Loucy (cell line): ENCODE data around the gene ARHGAP4.

Experiments
- H2AFZ ChIP-seq: fragments of 200-600 bp; sonication (generic); 2 replicates; pipeline ENCODE4 v1.6.0; 2016; ENCODE audit warnings: antibody characterized with exemption, mild to moderate bottlenecking, low read length, moderate library complexity
- H3F3A ChIP-seq: fragments of 200-600 bp; 2 replicates; pipeline ENCODE4 v1.6.0; 2016; ENCODE audit warnings: antibody characterized with exemption, low read depth, mild to moderate bottlenecking
- H3K27me3 ChIP-seq: fragments of 200-600 bp; sonication (generic); 2 replicates; pipeline ENCODE4 v1.6.1; 2014; ENCODE audit warnings: low read length, mild to moderate bottlenecking; ENCODE audit not compliant: insufficient read depth, poor library complexity, severe bottlenecking
- H3K36me3 ChIP-seq: fragments of 200-600 bp; sonication (generic); 2 replicates; pipeline ENCODE4 v1.6.1; 2016; ENCODE audit warnings: low read length; ENCODE audit not compliant: insufficient read depth
- H3K4me1 ChIP-seq: fragments of 200-600 bp; sonication (generic); 2 replicates; pipeline ENCODE4 v1.5.1; 2014; ENCODE audit warnings: low read length, mild to moderate bottlenecking; ENCODE audit not compliant: insufficient read depth, poor library complexity, severe bottlenecking
- H3K4me2 ChIP-seq: fragments of 200-600 bp; sonication (generic); 2 replicates; pipeline ENCODE4 v1.6.0; 2014; ENCODE audit warnings: antibody characterized with exemption, low read length, low read depth, mild to moderate bottlenecking; ENCODE audit not compliant: poor library complexity, severe bottlenecking
- H3K4me3 ChIP-seq: fragments of 200-600 bp; sonication (generic); 2 replicates; pipeline ENCODE4 v1.5.1; 2014; ENCODE audit warnings: low read length, mild to moderate bottlenecking, mixed read lengths; ENCODE audit not compliant: poor library complexity, severe bottlenecking
- H3K79me2 ChIP-seq: fragments of 200-600 bp; sonication (generic); 2 replicates; pipeline ENCODE4 v1.6.1; 2014; ENCODE audit warnings: low read length; ENCODE audit not compliant: insufficient read depth
- H3K9ac ChIP-seq: fragments of 200-600 bp; sonication (generic); 2 replicates; pipeline ENCODE4 v1.6.0; 2014; ENCODE audit warnings: mild to moderate bottlenecking, low read depth, low read length, moderate library complexity; ENCODE audit not compliant: poor library complexity, severe bottlenecking
- H3K9me2 ChIP-seq: fragments of 200-600 bp; sonication (generic); replicated peaks from 2 replicates; pipeline ENCODE4 v1.6.1; 2016; ENCODE audit warnings: low read depth, low read length, mixed read lengths
- H3K9me3 ChIP-seq: fragments of 200-600 bp; sonication (generic); 2 replicates; pipeline ENCODE4 v1.6.1; 2014; ENCODE audit warnings: mild to moderate bottlenecking, antibody characterized with exemption, low read length, low read depth; ENCODE audit not compliant: insufficient read depth
- H4K20me1 ChIP-seq: fragments of 200-600 bp; sonication (generic); 2 replicates; pipeline ENCODE4 v1.6.0; 2014; ENCODE audit warnings: antibody characterized with exemption, low read length, mild to moderate bottlenecking; ENCODE audit not compliant: insufficient read depth, poor library complexity, severe bottlenecking
- CTCF ChIP-seq: fragments of 200-600 bp; sonication (generic); conservative IDR thresholded peaks from 2 replicates; pipeline ENCODE4 v1.5.1; 2014; ENCODE audit warnings: mild to moderate bottlenecking, antibody characterized with exemption, low read length
- EZH2phosphoT487 ChIP-seq: fragments of 200-600 bp; IDR thresholded peaks from 2 replicates; pipeline ENCODE4 v1.6.1; 2018; ENCODE audit warnings: antibody characterized with exemption, mild to moderate bottlenecking, moderate library complexity, borderline replicate concordance

The ARHGAP4 gene

DNA sequence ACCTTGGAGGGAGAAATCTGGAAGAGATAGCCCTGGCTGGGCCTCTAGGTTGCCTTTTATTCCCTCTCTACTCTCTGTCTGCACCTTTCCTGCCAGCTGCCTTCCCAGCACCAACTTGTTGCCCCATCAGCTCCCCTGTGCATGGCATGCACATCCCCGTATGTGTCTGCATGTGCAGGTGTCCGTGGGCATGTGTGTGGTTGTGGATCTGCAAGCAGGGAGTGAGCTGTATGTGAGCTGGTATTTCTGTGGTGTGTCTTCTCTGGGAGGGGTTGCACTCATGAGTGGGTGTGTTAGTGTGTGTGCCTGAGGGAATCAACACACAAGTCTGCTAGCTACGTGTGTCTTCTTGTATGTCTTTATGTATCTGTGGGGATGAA lies 50.0 kb downstream of the ARHGAP4 start:
- Histone ChIP-seq H4K20me1 (no peaks in the 10 kb centered on the region), H2AFZ (no peak overlapping the region), H3K4me1 (peaks cover 16% of the 10 kb centered on the region), H3K9ac (no peak overlapping the region), H3F3A (no peaks in the 10 kb centered on the region), H3K4me3 (no peak overlapping the region), H3K36me3 (no peaks in the 10 kb centered on the region), H3K79me2 (no peaks in the 10 kb centered on the region), H3K9me2 (no peaks in the 10 kb centered on the region), H3K27me3 (no peaks in the 10 kb centered on the region), H3K4me2 (no peak overlapping the region), H3K9me3 (no peaks in the 10 kb centered on the region)
- TF ChIP-seq CTCF: no peak
- no peak for TF ChIP-seq EZH2phosphoT487

DNA sequence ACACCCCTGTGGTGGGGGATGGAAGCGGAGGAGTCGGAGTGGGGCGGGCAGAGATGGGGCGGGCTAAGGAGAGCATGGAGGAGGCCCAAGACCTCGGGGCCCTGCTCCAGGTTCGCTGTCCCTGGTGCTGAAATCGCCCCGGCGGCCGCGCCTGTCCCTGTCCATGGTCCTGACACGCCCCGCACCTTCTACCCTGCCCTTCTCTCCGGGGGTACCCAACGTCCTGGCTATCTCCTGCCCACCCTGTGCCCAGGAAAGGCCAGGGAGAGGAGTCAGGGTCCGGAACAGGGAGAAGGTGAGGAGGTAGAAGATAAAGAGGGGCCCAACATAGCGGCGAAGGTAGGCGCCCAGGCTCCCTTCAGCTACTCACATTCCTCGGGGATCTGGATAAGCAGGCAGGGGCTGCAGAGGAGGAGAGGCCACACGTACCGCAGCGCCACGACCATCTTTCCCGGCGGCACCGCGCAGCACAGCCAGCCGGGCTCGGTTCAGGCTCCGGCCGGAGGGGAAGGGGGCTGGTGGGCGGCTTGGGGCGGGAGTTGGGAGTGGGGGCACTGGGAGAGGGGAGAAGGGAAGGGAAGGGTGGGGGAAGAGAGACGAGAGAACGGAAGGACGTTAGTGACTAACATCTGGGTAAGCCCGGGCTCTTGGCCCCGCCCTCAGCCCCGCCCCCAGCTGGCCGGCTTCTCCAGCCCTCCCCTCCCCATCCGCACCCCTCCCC lies 50.5 kb downstream of the ARHGAP4 start:
- no peak overlapping the region for H3K4me3 ChIP-seq
- no peaks in the 10 kb centered on the region for H3F3A ChIP-seq
- no peaks in the 10 kb centered on the region for H3K79me2 ChIP-seq
- H3K36me3 ChIP-seq: no peaks in the 10 kb centered on the region
- H3K4me2 ChIP-seq: no peak overlapping the region
- H2AFZ ChIP-seq: no peak overlapping the region
- H4K20me1 ChIP-seq: no peaks in the 10 kb centered on the region
- H3K9me3 ChIP-seq: no peaks in the 10 kb centered on the region
- no peaks in the 10 kb centered on the region for H3K27me3 ChIP-seq
- TF ChIP-seq CTCF: no peak
- no peak for TF ChIP-seq EZH2phosphoT487
- H3K9ac ChIP-seq: no peak overlapping the region
- peaks cover 16% of the 10 kb centered on the region for H3K4me1 ChIP-seq
- H3K9me2 ChIP-seq: no peaks in the 10 kb centered on the region

- no peaks in the 10 kb centered on the region for H3K9me2 ChIP-seq
- no peaks in the 10 kb centered on the region for H3F3A ChIP-seq
- no peak overlapping the region for H3K4me2 ChIP-seq
- TF ChIP-seq EZH2phosphoT487: no peak
- TF ChIP-seq CTCF: no peak
- peaks cover 16% of the 10 kb centered on the region for H3K4me1 ChIP-seq
- no peak overlapping the region for H3K9ac ChIP-seq
- no peaks in the 10 kb centered on the region for H4K20me1 ChIP-seq
- H3K36me3 ChIP-seq: no peaks in the 10 kb centered on the region
- no peaks in the 10 kb centered on the region for H3K9me3 ChIP-seq
- H3K27me3 ChIP-seq: no peaks in the 10 kb centered on the region
- H3K79me2 ChIP-seq: no peaks in the 10 kb centered on the region
- no peak overlapping the region for H3K4me3 ChIP-seq
- no peak overlapping the region for H2AFZ ChIP-seq
Observed at GRCh38 chrX:153874366-153875125, 51.5 kb downstream of the ARHGAP4 start.
